ENCODE data around the gene COQ4.
A peak's percentile ranks its signal among the peaks of the same experiment; 100 is the strongest.
"Not testable (repeated sequence)": the region's sequence is repeated elsewhere in the genome, so short reads cannot be mapped to it uniquely, and the experiment has no call there.

Gene COQ4

GRCh38 chr9:128304136-128304970 is 18.3 kb upstream of the COQ4 start:
- no peak for DNase-seq

DNA sequence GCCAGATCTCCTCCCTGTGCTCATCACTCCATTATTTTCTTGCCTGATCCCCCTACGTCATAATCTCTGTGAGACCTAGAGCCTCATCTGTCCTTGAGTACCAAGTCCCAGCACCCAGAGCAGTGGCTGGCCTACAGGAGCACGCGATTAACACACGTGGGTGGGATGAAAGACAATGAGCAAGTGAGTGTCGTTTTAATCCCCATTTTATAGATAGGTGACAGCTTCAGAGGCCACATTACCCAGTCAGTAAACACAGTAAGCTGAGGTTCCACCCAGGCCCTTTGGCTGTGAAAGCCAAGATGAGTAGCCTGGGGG is 17.7 kb upstream of the COQ4 start:
- no peak for DNase-seq

DNA sequence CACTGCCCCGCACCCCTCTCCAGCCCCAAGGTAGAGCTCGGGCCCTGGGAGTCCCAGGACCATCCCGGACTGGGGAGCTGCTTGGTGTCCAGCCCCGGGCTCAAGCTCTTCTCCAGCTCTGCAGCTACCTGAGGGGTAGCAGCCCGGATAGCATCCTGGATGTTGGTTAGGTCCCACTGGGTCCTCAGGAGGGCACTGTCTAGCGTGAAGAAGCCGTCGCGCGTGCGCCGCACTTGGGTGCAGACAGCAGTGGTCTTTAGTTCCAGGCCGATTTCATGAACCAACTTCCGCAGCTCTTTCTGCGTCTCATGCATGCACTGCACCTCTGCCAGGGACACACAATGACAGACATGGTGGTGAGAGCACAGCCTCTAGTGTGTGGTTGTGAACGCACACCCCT is 13.1 kb upstream of the COQ4 start:
- no peak for DNase-seq

DNA sequence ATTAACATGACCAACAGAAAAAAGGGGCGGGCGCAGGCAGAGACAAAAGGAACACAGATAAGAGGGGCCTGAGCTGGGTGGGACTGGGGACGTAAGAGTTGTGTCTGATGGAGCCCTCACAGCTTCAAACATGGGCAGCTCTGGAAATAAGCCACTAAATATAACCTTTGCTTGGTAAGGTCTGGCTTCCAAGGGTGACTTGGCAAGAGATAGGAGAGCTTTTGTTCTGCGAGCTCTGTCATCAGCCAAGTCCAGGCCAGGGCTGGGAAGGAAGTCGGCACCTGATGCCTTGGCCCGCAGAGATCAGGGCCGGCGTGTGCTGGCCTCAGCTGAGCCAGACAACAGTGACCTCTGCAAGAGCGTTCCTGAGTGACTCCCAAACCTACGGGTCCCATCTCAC is 12.2 kb upstream of the COQ4 start:
- DNase-seq = no peak

GRCh38 chr9:128314697-128315096 is 7.9 kb upstream of the COQ4 start:
- no peak for DNase-seq

GRCh38 chr9:128316421-128316820 is 6.2 kb upstream of the COQ4 start:
- no peak for DNase-seq

- no peak for DNase-seq
These were observed 5.0 kb upstream of the COQ4 start for GRCh38 chr9:128317629-128318028.

GRCh38 chr9:128321343-128321742 is 1.3 kb upstream of the COQ4 start:
- no peak for DNase-seq

DNA sequence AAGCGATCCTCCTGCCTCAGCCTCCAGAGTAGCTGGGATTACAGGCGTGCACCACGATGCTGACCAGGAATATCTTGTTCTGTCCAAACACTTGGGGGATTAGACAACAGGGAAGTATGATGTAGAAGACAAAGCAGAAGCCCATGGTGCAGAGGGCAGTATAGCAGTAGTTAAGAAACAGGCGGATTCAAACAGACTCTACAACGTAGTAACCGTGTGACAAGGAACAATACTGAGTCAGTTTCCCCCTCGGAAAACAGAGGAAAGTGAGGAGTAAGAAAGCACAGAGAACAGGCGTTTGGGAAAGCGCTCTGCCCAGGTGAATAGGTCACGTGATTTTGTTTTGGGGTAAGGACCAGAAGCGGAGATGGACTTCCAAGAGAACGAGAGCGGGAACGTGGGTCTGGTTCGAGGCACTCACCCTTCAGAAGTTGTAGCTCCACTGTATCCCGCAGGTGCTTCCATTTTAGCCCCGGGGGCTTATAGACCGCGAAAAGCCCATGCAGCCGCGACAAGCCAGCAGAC is 698 bp upstream of the COQ4 start:
- DNase-seq = no peak

GRCh38 chr9:128323212-128323730 is 632 bp downstream of the COQ4 start:
- DNase-seq = no peak

DNA sequence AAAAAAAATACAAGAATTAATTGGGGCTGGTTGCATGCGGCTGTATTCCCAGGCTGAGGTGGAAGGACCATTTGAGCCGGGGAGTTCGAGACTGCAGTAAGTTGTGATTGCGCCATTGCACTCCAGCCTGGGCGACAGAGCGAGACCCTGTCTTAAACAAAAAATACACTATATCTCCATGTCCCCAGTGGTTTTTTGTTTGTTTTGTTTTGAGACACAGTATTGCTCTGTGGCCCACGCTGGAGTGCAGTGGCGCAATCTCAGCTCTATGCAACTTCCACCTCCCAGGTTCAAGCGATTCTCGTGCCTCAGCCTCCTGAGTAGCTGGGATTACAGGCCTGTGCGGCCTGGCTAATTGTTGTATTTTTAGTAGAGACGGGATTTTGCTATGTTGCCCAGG is 1.2 kb downstream of the COQ4 start:
- DNase-seq = no peak

GRCh38 chr9:128324401-128324800 is 1.8 kb downstream of the COQ4 start:
- no peak for DNase-seq

- DNase-seq = no peak
These were observed 3.0 kb downstream of the COQ4 start for GRCh38 chr9:128325629-128326028.

DNA sequence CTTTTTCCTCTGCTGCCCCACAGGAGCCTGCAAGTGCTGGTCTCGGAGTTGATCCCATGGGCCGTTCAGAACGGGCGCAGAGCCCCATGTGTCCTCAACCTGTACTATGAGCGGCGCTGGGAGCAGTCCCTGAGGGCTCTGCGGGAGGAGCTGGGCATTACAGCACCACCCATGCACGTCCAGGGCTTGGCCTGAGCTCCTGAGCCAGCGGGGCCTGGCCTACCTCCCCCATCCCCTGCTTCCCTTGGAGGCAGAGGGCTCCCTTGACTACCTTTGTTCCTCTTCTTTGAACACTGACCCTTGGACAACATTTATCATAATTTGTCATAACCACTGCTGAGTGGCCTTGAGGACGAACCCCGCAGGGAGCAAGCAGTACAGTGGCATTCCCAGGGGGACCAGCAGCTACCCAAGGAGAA is 10.8 kb downstream of the COQ4 start:
- DNase-seq = no peak

GRCh38 chr9:128335161-128335560 is 12.5 kb downstream of the COQ4 start:
- no peak for DNase-seq

- no peak for DNase-seq
These were observed 13.3 kb downstream of the COQ4 start for GRCh38 chr9:128335914-128336313.

DNA sequence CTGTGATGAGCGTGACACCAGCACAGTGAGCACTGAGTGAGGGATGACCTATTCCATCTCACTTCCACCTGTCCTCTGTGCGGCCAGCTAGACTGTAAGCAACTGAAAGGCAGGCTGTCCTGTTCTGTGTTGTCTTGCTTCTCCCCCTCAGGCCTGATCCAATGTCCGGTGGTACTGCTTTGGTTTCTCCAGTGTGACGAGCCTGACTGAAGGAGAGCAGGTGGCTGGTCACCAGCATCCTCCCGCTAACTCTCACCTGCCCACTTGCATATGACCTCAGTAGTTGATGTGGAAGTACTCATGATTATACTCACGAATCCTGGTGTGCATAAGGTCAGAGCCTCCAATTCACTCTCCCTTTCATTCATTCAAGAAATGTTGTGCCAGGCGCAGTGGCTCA is 15.3 kb downstream of the COQ4 start:
- no peak for DNase-seq

DNA sequence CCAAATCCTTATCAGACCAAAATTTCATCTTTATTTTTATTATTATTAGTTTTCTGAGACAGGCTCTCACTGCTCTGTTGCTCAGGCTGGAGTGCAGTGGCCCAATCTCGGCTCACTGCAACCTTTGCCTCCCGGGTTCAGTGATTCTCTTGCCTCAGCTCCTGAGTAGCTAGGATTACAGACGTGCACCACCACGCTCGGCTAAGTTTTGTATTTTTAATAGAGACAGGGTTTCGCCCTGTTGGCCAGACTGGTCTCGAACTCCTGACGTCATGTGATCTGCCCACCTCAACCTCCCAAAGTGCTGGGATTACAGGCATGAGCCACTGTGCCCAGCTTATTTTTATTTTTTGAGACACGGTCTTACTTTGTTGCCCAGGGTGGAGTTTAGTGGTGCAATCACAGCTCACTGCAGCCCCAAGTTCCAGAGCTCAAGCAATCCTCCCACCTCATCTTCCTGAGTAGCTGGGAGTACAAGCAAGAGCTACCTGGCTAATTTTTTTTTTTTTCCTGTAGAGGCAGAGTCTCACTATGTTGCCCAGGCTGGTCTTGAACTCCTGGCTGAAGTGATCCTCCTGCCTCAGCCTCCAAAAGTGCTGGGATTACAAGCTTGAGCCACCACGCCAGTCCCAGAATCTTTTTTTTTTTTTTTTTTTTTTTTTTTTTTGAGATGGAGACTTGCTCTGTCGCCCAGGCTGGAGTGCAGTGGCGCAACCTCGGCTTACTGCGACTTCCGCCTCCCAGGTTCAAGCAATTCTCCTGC is 16.4 kb downstream of the COQ4 start:
- not testable (repeated sequence) for DNase-seq

GRCh38 chr9:128339761-128340690 is 17.4 kb downstream of the COQ4 start, which contains the start of gene SLC27A4:
SLC27A4 (plus strand) TSS chr9:128340527; CDS start chr9:128343133, 2,606 bp downstream.
- peak; percentile 24 to 75 (median 54) for DNase-seq

DNA sequence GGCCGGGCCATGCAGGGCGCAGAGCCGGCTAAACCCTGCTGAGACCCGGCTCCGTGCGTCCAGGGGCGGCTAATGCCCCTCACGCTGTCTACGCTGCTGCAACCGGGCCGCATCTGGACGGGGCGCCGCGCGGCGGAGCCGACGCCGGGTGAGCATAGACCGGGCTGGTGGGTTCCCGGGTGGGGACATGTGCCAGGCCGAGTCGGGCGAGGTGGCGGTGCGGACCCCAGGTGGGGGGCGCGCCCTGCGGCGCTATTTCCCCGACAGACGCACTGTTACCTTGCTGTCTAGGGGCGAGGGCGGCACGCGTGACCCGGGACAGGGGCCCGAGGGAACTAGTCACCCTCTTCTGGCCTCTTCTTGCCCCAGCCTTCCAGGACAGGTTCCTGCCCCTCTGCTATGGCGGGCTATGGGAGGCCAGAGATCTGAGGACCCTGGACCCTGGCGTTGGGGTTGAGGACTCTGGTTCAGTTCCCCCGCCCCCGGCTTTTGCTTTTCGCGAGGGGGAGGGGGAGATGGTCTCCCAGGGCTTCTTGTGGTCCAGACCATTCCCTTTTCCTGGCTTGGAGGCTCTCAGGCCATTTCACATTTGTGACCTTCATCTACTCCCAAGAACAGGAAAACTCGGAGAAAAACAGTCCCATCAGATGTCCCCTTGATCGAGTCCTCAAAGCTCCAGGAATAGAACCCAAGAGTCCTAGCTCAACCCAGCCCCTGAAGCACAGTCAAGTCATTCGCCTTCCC is 18.2 kb downstream of the COQ4 start:
- no peak for DNase-seq

- DNase-seq = peak in 3 of 4 experiments; percentile 23 to 51 (median 33)
These were observed 18.8 kb downstream of the COQ4 start for GRCh38 chr9:128341435-128341849.

Measured in activated naive CD4-positive, alpha-beta T cell (primary cell).